Liver (tissue), 9 donors: ENCODE results near the gene WDR45B. TPM values are rescaled to one million over a fixed set of nuclear protein-coding genes. Genes with fewer than 3 reads are reported as not detected.

ENCODE experiments used
- DNase-seq: peaks from one replicate; pipeline ENCODE4 v3.0.0-alpha.2; 2017; ENCODE audit warnings: low spot score
- H3K27ac ChIP-seq, 2 donors: one replicate each; pipeline ENCODE4 v1.7.0; 2013; ENCODE audit warnings: inconsistent platforms in 2 of 2, low read length in 2 of 2, control low read depth in 1 of 2, low read depth in 1 of 2, mild to moderate bottlenecking in 1 of 2
- H3K27me3 ChIP-seq, 4 donors: one replicate each; pipeline versions ENCODE4 v1.6.1 to v1.7.0; 2013; ENCODE audit warnings: low read length in 3 of 4, inconsistent platforms in 1 of 4, mild to moderate bottlenecking in 1 of 4, moderate library complexity in 1 of 4; ENCODE audit not compliant: control insufficient read depth in 4 of 4, insufficient read depth in 4 of 4
- H3K36me3 ChIP-seq, 4 donors: one replicate each; pipeline versions ENCODE4 v1.6.1 to v1.7.0; 2013; ENCODE audit warnings: low read length in 3 of 4, mild to moderate bottlenecking in 3 of 4, low read depth in 1 of 4, moderate library complexity in 1 of 4; ENCODE audit not compliant: control insufficient read depth in 4 of 4, insufficient read depth in 3 of 4
- H3K4me1 ChIP-seq, 4 donors: one replicate each; pipeline versions ENCODE4 v1.6.1 to v1.7.0; 2013; ENCODE audit warnings: low read length in 3 of 4, mild to moderate bottlenecking in 3 of 4, moderate library complexity in 1 of 4; ENCODE audit not compliant: control insufficient read depth in 4 of 4, insufficient read depth in 4 of 4
- H3K4me3 ChIP-seq, 3 donors: one replicate each; pipeline versions ENCODE4 v1.6.1 to v1.7.0; 2013; ENCODE audit warnings: low read length in 3 of 3, control low read depth in 1 of 3, low read depth in 1 of 3, mild to moderate bottlenecking in 1 of 3
- H3K9ac ChIP-seq, 2 donors: one replicate each; pipeline ENCODE4 v1.7.0; 2013; ENCODE audit warnings: low read length in 2 of 2, mild to moderate bottlenecking in 2 of 2, moderate library complexity in 2 of 2, control low read depth in 1 of 2, low read depth in 1 of 2
- H3K9me3 ChIP-seq, 4 donors: one replicate each; pipeline versions ENCODE4 v1.6.1 to v1.7.0; 2013; ENCODE audit warnings: low read length in 3 of 4; ENCODE audit not compliant: control insufficient read depth in 4 of 4
- ATF3 ChIP-seq: IDR thresholded peaks from 2 replicates; pipeline ENCODE4 v1.6.1; 2016; ENCODE audit warnings: antibody characterized with exemption
- CTCF ChIP-seq: fragments of 150-350 bp; IDR thresholded peaks from 2 replicates; pipeline ENCODE4 v1.5.1; 2017; ENCODE audit warnings: improper control_type of control experiment, low read depth, low read length; ENCODE audit not compliant: missing input control
- EGR1 ChIP-seq, 2 donors: IDR thresholded peaks; 2 replicates each; pipeline ENCODE4 v1.6.1; 2016 to 2018; ENCODE audit warnings: antibody characterized with exemption in 2 of 2, low read depth in 2 of 2
- FOXA1 ChIP-seq: IDR thresholded peaks from 2 replicates; pipeline ENCODE4 v1.6.1; 2016; ENCODE audit warnings: antibody characterized with exemption
- FOXA2 ChIP-seq: IDR thresholded peaks from 2 replicates; pipeline ENCODE4 v1.6.1; 2016; ENCODE audit warnings: antibody characterized with exemption
- GABPA ChIP-seq, 2 donors: IDR thresholded peaks in 1 of 2; conservative IDR thresholded peaks in 1 of 2; 2 replicates each; pipeline ENCODE4 v1.6.1; 2016; ENCODE audit warnings: antibody characterized with exemption in 2 of 2, mild to moderate bottlenecking in 1 of 2, moderate library complexity in 1 of 2
- HNF4A ChIP-seq, 2 donors: conservative IDR thresholded peaks; 2 replicates each; pipeline ENCODE4 v1.6.1; 2016; ENCODE audit warnings: antibody characterized with exemption in 2 of 2, mild to moderate bottlenecking in 2 of 2
- HNF4G ChIP-seq: IDR thresholded peaks from 2 replicates; pipeline ENCODE4 v1.6.1; 2016; ENCODE audit warnings: antibody characterized with exemption
- JUND ChIP-seq, 2 donors: IDR thresholded peaks; 2 replicates each; pipeline ENCODE4 v1.6.1; 2016; ENCODE audit warnings: antibody characterized with exemption in 2 of 2
- MAX ChIP-seq: IDR thresholded peaks from 2 replicates; pipeline ENCODE4 v1.6.1; 2016; ENCODE audit warnings: antibody characterized with exemption
- NR2F2 ChIP-seq: IDR thresholded peaks from 2 replicates; pipeline ENCODE4 v1.6.1; 2016; ENCODE audit warnings: antibody characterized with exemption
- RAD21 ChIP-seq, 2 donors: IDR thresholded peaks; 2 replicates each; pipeline ENCODE4 v1.6.1; 2016; ENCODE audit warnings: antibody characterized with exemption in 2 of 2, mild to moderate bottlenecking in 2 of 2
- RXRA ChIP-seq, 2 donors: IDR thresholded peaks; 2 replicates each; pipeline ENCODE4 v1.6.1; 2017 to 2018; ENCODE audit warnings: antibody characterized with exemption in 2 of 2, mild to moderate bottlenecking in 1 of 2
- SP1 ChIP-seq: IDR thresholded peaks from 2 replicates; pipeline ENCODE4 v1.6.1; 2018; ENCODE audit warnings: antibody characterized with exemption, mild to moderate bottlenecking
- TAF1 ChIP-seq: conservative IDR thresholded peaks from 2 replicates; pipeline ENCODE4 v1.6.1; 2016; ENCODE audit warnings: antibody characterized with exemption, mild to moderate bottlenecking
- YY1 ChIP-seq: IDR thresholded peaks from 2 replicates; pipeline ENCODE4 v1.6.1; 2016; ENCODE audit warnings: antibody characterized with exemption, mild to moderate bottlenecking
- ZBTB33 ChIP-seq: IDR thresholded peaks from 2 replicates; pipeline ENCODE4 v1.6.1; 2016; ENCODE audit warnings: antibody characterized with exemption
- WGBS: extraction: QIAGEN DNeasy Blood & Tissue Kit; methylation state at CpG from one replicate; pipeline ENCODE4 v1.1.7; 2013; 5-methylcytosine and 5-hydroxymethylcytosine counted together
- polyA plus RNA-seq, 2 donors: library from polyadenylated mRNA; stranded (reverse) in 1 of 2; unstranded in 1 of 2; fragments of 200-250 nt in 1 of 2; fragments of >200 nt in 1 of 2; fragmentation: Nextera tagmentation in 1 of 2; extraction: Ambion mirVana in 1 of 2; gene quantifications; one replicate each; pipeline versions ENCODE4 v1.2.1 to v1.2.3, GENCODE V29; 2013 to 2015
- total RNA-seq, 2 donors: library from RNA; depleted of rRNA; stranded (reverse); fragments of >200 nt; gene quantifications; one replicate each; pipeline ENCODE4 v1.2.3, GENCODE V29; 2014
- donor health status: healthy.
- donor health status: healthy.
- donor health status: healthy.
- donor health status: healthy.
- donor health status: healthy.

Gene WDR45B
- total and polyA plus RNA-seq, 4 donors: 25.4 to 40.9 (median 29.2) TPM

GRCh38 chr17:82570277-82570676 is 78.0 kb downstream of the WDR45B start:
- H3K27ac ChIP-seq: no peak overlapping the region
- WGBS: 92% methylated on average over 9 of the region's 9 CpGs
- H3K4me3 ChIP-seq: no peak overlapping the region
- no peaks in the 10 kb centered on the region for H3K27me3 ChIP-seq
- no peak overlapping the region for H3K9ac ChIP-seq
- H3K9me3 ChIP-seq: no peaks in the 10 kb centered on the region
- H3K36me3 ChIP-seq: peaks cover 11 to 57% (median 48%) of the 10 kb centered on the region in 4 donors
- no peak for DNase-seq
- peaks cover 6 to 12% (median 9%) of the 10 kb centered on the region in 4 donors for H3K4me1 ChIP-seq
- TF ChIP-seq NR2F2 (no peak), ATF3 (no peak), GABPA (IDR thresholded peaks at IDR 0.05 in 1 of 2, conservative IDR thresholded peaks at IDR 0.05 in 1 of 2) (no peak), EGR1 (IDR thresholded peaks at IDR 0.05; ENCODE audit: low read depth in 2 of 2) (no peak), RAD21 (IDR thresholded peaks at IDR 0.05) (no peak), SP1 (no peak), HNF4G (no peak), FOXA2 (no peak), RXRA (IDR thresholded peaks at IDR 0.05) (no peak), CTCF (no peak), TAF1 (no peak), JUND (IDR thresholded peaks at IDR 0.05) (no peak), MAX (no peak), HNF4A (conservative IDR thresholded peaks at IDR 0.05) (no peak), FOXA1 (no peak), ZBTB33 (no peak)

- no peak for DNase-seq
- Histone ChIP-seq H3K27ac (no peak overlapping the region), H3K36me3 (peaks cover 11 to 50% (median 42%) of the 10 kb centered on the region in 4 donors), H3K4me3 (no peak overlapping the region), H3K9ac (no peak overlapping the region), H3K9me3 (no peaks in the 10 kb centered on the region), H3K27me3 (no peaks in the 10 kb centered on the region), H3K4me1 (peaks cover 6 to 12% (median 9%) of the 10 kb centered on the region in 4 donors)
- TF ChIP-seq TAF1 (no peak), JUND (IDR thresholded peaks at IDR 0.05) (no peak), ZBTB33 (no peak), RAD21 (IDR thresholded peaks at IDR 0.05) (no peak), HNF4G (no peak), FOXA2 (no peak), HNF4A (conservative IDR thresholded peaks at IDR 0.05) (no peak), MAX (no peak), NR2F2 (no peak), YY1 (no peak), FOXA1 (no peak), GABPA (IDR thresholded peaks at IDR 0.05 in 1 of 2, conservative IDR thresholded peaks at IDR 0.05 in 1 of 2) (no peak), ATF3 (no peak), SP1 (no peak)
- WGBS: 96% methylated on average over 11 of the region's 11 CpGs
These were observed 78.6 kb downstream of the WDR45B start for GRCh38 chr17:82569621-82570020.
